Psoas muscle (tissue), 8 donors: ENCODE data around the gene MKI67. TPM values are rescaled to one million over a fixed set of nuclear protein-coding genes. Genes with fewer than 3 reads are reported as not detected.

Experiments used
- ATAC-seq, 4 donors: fragments of 200-7000 bp; cut with Tn5 transposase; one replicate each; pipeline ENCODE4 v1.9.1; 2020; ENCODE audit warnings: moderate library complexity in 3 of 4, mild to moderate bottlenecking in 2 of 4
- DNase-seq, 2 donors: peaks; one replicate each; pipeline ENCODE4 v3.0.0-alpha.2; 2020
- H3K27ac ChIP-seq: fragments of 200-600 bp; one replicate; pipeline ENCODE4 v1.8.0; 2022
- H3K27me3 ChIP-seq, 3 donors: fragments of 200-600 bp in 1 of 3; one replicate each; pipeline versions ENCODE4 v1.6.1 to v1.8.0; 2013 to 2022; ENCODE audit warnings: low read length in 2 of 3, mild to moderate bottlenecking in 2 of 3, moderate library complexity in 1 of 3; ENCODE audit not compliant: insufficient read depth in 3 of 3
- H3K36me3 ChIP-seq, 2 donors: fragments of 200-600 bp in 1 of 2; one replicate each; pipeline versions ENCODE4 v1.6.1 to v1.8.0; 2013 to 2022; ENCODE audit warnings: low read depth in 1 of 2, mild to moderate bottlenecking in 1 of 2, moderate library complexity in 1 of 2; ENCODE audit not compliant: insufficient read depth in 1 of 2
- H3K4me1 ChIP-seq: fragments of 200-600 bp; one replicate; pipeline ENCODE4 v1.8.0; 2022
- H3K4me3 ChIP-seq: fragments of 200-600 bp; one replicate; pipeline ENCODE4 v1.8.0; 2022; ENCODE audit warnings: mild to moderate bottlenecking
- H3K9me3 ChIP-seq: fragments of 200-600 bp; one replicate; pipeline ENCODE4 v1.8.0; 2022
- WGBS, 3 donors: extraction: QIAGEN DNeasy Blood & Tissue Kit; methylation state at CpG; one replicate each; pipeline versions ENCODE4 v1.1.6 to v1.1.7; 2013; 5-methylcytosine and 5-hydroxymethylcytosine counted together
- intact Hi-C, 2 donors: fragments of 100-400 bp; cut with DNase I; formaldehyde crosslinking; loops; one replicate each; pipeline versions ENCODE4 v1.11.0 to v1.14.2; 2022
- polyA plus RNA-seq, 3 donors: library from polyadenylated mRNA; stranded (reverse); fragments of 200-250 nt; gene quantifications; one replicate each; pipeline ENCODE4 v1.2.3, GENCODE V29; 2013
- total RNA-seq, 4 donors: library from RNA; stranded (reverse); fragmentation: NEBNext Ultra II Directional in 2 of 4; extraction: Animal tissue kit (Norgen Biotek cat#: 25700) in 2 of 4; gene quantifications; one replicate each; pipeline versions ENCODE4 v1.2.1 to v1.2.4, GENCODE V29; 2021 to 2023
- TF ChIP-seq, protein P1 (sequence below): fragments of 200-600 bp; IDR thresholded peaks from one replicate; pipeline ENCODE4 v1.8.0; 2022; ENCODE audit warnings: antibody characterized with exemption
- donor health status: healthy with polysubstance abuse.
- donor health status: DM: no; HTN: no; CAD: no; lungs with moderate emphysema.
- donor health status: Bipolar disorder and iron deficiency.
- donor health status: healthy.
- donor health status: DM: yes; HTN: yes; CAD: no.
- donor health status: DM: no; HTN: no; CAD: no.
- donor health status: DM: no; HTN: no; CAD: no.
- donor health status: DM: yes; HTN: yes; CAD: no.

Gene MKI67
- total and polyA plus RNA-seq, 7 donors: 0.02 to 0.84 (median 0.13) TPM; not detected in 1

DNA sequence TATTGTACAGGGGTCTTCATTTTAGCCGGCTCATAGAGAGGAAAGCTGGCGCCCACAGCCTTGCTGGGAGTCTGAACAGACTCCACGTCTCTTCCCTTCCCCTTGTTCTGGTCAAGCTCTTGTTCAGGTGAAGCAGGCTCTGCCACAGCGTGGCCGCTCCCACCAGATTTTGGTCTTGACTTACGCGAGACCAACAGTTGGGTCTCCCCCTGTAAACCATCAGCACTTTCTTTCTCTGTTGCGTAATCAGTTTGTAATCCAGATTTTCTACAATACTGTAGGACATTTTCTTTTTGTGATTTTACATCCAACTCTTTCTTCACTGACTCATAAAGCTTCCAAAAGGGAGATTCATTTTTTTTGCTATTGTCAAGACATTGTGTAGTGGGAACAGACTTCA lies 10.9 kb downstream of the MKI67 start:
- no peaks in the 10 kb centered on the region for H3K9me3 ChIP-seq
- DNase-seq (no peak), ATAC-seq (no peak)
- H3K4me1 ChIP-seq: no peaks in the 10 kb centered on the region
- peaks cover 0 to 15% (median 0%) of the 10 kb centered on the region in 3 donors for H3K27me3 ChIP-seq
- TF ChIP-seq, protein P1, sequence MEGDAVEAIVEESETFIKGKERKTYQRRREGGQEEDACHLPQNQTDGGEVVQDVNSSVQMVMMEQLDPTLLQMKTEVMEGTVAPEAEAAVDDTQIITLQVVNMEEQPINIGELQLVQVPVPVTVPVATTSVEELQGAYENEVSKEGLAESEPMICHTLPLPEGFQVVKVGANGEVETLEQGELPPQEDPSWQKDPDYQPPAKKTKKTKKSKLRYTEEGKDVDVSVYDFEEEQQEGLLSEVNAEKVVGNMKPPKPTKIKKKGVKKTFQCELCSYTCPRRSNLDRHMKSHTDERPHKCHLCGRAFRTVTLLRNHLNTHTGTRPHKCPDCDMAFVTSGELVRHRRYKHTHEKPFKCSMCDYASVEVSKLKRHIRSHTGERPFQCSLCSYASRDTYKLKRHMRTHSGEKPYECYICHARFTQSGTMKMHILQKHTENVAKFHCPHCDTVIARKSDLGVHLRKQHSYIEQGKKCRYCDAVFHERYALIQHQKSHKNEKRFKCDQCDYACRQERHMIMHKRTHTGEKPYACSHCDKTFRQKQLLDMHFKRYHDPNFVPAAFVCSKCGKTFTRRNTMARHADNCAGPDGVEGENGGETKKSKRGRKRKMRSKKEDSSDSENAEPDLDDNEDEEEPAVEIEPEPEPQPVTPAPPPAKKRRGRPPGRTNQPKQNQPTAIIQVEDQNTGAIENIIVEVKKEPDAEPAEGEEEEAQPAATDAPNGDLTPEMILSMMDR: no peak
- no peak overlapping the region for H3K4me3 ChIP-seq
- no peak overlapping the region for H3K27ac ChIP-seq
- 96 to 98% (median 98%) methylated on average over 8 of the region's 8 CpGs for WGBS, 3 donors
- H3K36me3 ChIP-seq: no peaks in the 10 kb centered on the region
- intact Hi-C loops: no loop called here

DNA sequence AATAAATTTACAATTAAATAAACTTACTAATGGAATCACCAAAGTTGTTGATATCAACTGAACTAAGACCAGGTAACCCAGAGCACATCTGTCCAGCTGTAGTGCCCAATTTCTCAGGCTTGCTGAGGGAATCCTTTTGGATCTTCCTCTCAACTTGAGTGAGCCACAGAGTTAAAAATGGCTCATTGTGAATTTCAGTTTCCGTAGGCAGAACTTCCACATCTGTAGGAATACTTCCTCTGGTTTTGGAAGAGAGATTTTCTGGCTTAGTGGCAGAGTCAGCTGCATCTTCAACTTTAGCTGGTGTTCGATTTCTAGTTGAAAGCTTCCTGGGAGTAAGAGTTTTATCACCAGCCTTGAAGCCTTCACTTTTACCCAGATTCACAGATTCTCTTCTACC lies 11.3 kb downstream of the MKI67 start:
- Histone ChIP-seq H3K9me3 (no peaks in the 10 kb centered on the region), H3K4me3 (no peak overlapping the region), H3K27ac (no peak overlapping the region), H3K36me3 (no peaks in the 10 kb centered on the region), H3K27me3 (peaks cover 0 to 15% (median 0%) of the 10 kb centered on the region in 3 donors), H3K4me1 (no peaks in the 10 kb centered on the region)
- intact Hi-C loops: no loop called here
- no peak for ATAC-seq
- no peak for DNase-seq
- WGBS, 3 donors: 76 to 86% (median 78%) methylated on average over 2 of the region's 2 CpGs
- TF ChIP-seq, protein P1: no peak

DNA sequence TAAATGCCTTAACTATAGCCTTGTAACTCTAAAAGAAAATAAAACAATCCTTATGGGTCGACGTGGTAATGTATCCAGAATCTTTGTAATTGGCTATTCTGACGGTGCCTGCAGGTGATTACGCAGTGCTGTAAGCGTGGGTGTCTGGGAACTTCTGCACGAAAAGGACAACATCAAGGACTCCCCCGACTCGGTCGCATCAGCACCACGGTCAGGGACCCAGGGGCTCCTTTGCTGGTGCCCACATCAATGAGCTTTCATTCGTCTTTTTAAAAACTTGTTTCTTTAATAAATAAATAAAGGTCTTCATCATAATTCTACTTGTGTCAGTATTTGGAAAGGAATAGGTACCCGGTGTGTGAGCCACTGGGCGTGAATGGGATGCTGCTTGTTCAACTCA lies 13.2 kb downstream of the MKI67 start:
- no peak overlapping the region for H3K27ac ChIP-seq
- no peaks in the 10 kb centered on the region for H3K36me3 ChIP-seq
- no peaks in the 10 kb centered on the region for H3K27me3 ChIP-seq
- TF ChIP-seq, protein P1: no peak
- intact Hi-C loops: no loop called here
- WGBS, 3 donors: 93 to 95% (median 94%) methylated on average over 13 of the region's 13 CpGs
- ATAC-seq (no peak), DNase-seq (no peak)
- H3K4me1 ChIP-seq: no peaks in the 10 kb centered on the region
- no peak overlapping the region for H3K4me3 ChIP-seq
- H3K9me3 ChIP-seq: no peaks in the 10 kb centered on the region

DNA sequence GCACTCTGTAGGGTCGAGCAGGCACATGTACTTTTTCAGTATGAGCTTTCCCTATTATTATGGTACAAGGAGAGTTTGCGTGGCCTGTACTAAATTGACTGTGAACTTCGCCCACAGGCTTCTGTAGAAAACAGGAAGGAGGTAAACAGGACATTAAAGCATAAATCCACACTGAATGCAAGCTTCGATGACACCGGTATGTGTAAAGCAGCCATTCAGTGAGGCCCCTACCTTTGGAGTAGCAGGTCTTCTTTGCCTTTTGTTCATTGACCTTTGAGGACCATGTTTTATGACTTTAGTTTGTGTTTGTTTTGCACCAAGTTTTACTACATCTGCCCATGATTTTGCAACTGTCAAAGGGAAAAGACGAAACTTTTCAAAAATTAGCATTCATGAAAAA lies 14.5 kb downstream of the MKI67 start:
- Histone ChIP-seq H3K27me3 (peaks cover 0 to 2% (median 0%) of the 10 kb centered on the region in 3 donors), H3K27ac (no peak overlapping the region), H3K4me3 (no peak overlapping the region), H3K9me3 (no peaks in the 10 kb centered on the region), H3K4me1 (no peaks in the 10 kb centered on the region), H3K36me3 (no peaks in the 10 kb centered on the region)
- no peak for DNase-seq
- 89 to 92% (median 92%) methylated on average over 6 of the region's 6 CpGs for WGBS, 3 donors
- intact Hi-C loops: no loop called here
- ATAC-seq: no peak
- TF ChIP-seq, protein P1: no peak

DNA sequence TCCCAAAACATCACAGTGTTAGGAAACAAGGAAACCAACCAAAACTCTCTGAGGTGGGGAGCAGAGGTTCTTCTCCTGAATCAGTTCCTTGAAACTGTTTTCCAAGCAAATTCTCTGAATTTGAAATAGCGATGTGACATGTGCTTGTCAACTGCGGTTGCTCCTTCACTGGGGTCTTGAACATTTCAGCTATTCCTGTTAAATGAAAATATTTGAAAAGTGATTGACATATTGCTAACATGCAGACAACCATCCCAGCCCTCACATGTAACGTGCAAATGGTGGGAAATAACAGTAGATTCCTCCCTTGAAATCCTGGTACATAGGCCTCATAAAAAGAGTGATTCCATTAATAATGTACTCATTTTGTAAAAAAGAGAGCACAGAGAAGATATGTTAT lies 15.9 kb downstream of the MKI67 start:
- no peaks in the 10 kb centered on the region for H3K36me3 ChIP-seq
- no peak overlapping the region for H3K27ac ChIP-seq
- ATAC-seq: no peak

More for the DNA sequence above, 15.9 kb downstream of the MKI67 start:
- no peaks in the 10 kb centered on the region for H3K4me1 ChIP-seq
- H3K4me3 ChIP-seq: no peak overlapping the region
- no peak for DNase-seq
- H3K9me3 ChIP-seq: no peaks in the 10 kb centered on the region
- H3K27me3 ChIP-seq: peaks cover 0 to 2% (median 0%) of the 10 kb centered on the region in 3 donors
- TF ChIP-seq, protein P1: no peak
- 98 to 100% (median 99%) methylated on average over 3 of the region's 3 CpGs for WGBS, 3 donors
- intact Hi-C loops: no loop called here
